GM12878 (cell line): Measurements from ENCODE around the gene GALNT9. TPM values are rescaled to one million over a fixed set of nuclear protein-coding genes. Genes with fewer than 3 reads are reported as not detected.

ENCODE experiments used
- ATAC-seq: fragments of 200-7000 bp; cut with Tn5 transposase; 3 replicates; pipeline ENCODE4 v1.9.1; 2020; ENCODE audit warnings: mild to moderate bottlenecking, moderate library complexity
- BruUV-seq: library from RNA; stranded (reverse); fragments of 400-500 nt; replicated peaks from 2 replicates; lab custom pipeline; 2021; lab: Mats Ljungman, UMichigan
- CTCF ChIA-PET: fragments of 300-600 bp; sonication (Branson Sonifier 250); formaldehyde crosslinking; extraction: SDS; loops from one replicate; lab custom pipeline; 2021; ENCODE audit warnings: inconsistent platforms; lab: Yijun Ruan, JAX
- POLR2A ChIA-PET: fragments of 350-600 bp; formaldehyde crosslinking; extraction: SDS; loops from one replicate; lab custom pipeline; 2021; ENCODE audit warnings: inconsistent platforms; lab: Charles Lee
- RAD21 ChIA-PET: fragments of 300-600 bp; sonication (Branson Sonifier 250); formaldehyde crosslinking; loops from one replicate; lab custom pipeline; 2023; ENCODE audit warnings: antibody characterized with exemption; ENCODE audit not compliant: unreplicated experiment; lab: Charles Lee
- SMC1A ChIA-PET: fragments of 300-600 bp; sonication (Branson Sonifier 250); formaldehyde crosslinking; loops from one replicate; lab custom pipeline; 2023; ENCODE audit not compliant: unreplicated experiment, uncharacterized antibody; lab: Charles Lee
- DNase-seq: peaks from one replicate; pipeline ENCODE4 v3.0.0-alpha.2; 2011; ENCODE audit warnings: low read depth, low spot score
- FAIRE-seq: peaks from 3 replicates; lab custom pipeline; 2011; peaks lifted over from hg19 to GRCh38; lab: Jason Lieb, UNC
- H2AFZ ChIP-seq: 2 replicates; pipeline ENCODE4 v1.6.0; 2011; ENCODE audit warnings: low read depth, low read length, control low read depth; ENCODE audit not compliant: control insufficient read depth
- H3K27ac ChIP-seq: 2 replicates; pipeline ENCODE4 v1.5.1; 2011; ENCODE audit warnings: control low read depth; ENCODE audit not compliant: control insufficient read depth, insufficient read depth
- H3K27me3 ChIP-seq, 2 experiments: replicated peaks in 1 of 2; 2 replicates each; pipeline versions ENCODE4 v1.6.0 to v1.6.1; 2011; ENCODE audit warnings: low read length in 1 of 2; ENCODE audit not compliant: control insufficient read depth in 2 of 2, insufficient read depth in 2 of 2
- H3K36me3 ChIP-seq, 2 experiments: 2 replicates each; pipeline ENCODE4 v1.5.1; 2011; ENCODE audit warnings: low read length in 1 of 2; ENCODE audit not compliant: control insufficient read depth in 2 of 2, insufficient read depth in 2 of 2
- H3K4me1 ChIP-seq: 2 replicates; pipeline ENCODE4 v1.6.1; 2011; ENCODE audit warnings: mild to moderate bottlenecking, low read length, moderate library complexity, mixed read lengths; ENCODE audit not compliant: control insufficient read depth, insufficient read depth
- H3K4me2 ChIP-seq: 2 replicates; pipeline ENCODE4 v1.6.0; 2011; ENCODE audit warnings: control low read depth; ENCODE audit not compliant: control insufficient read depth, insufficient read depth
- H3K4me3 ChIP-seq: fragments of 200-600 bp; sonication (generic); 2 replicates; pipeline ENCODE4 v1.5.1; 2016
- H3K79me2 ChIP-seq: 2 replicates; pipeline ENCODE4 v1.6.0; 2011; ENCODE audit warnings: low read length; ENCODE audit not compliant: control insufficient read depth, insufficient read depth
- H3K9ac ChIP-seq: 2 replicates; pipeline ENCODE4 v1.8.0; 2011; ENCODE audit warnings: low read length, control low read depth, mixed read lengths; ENCODE audit not compliant: control insufficient read depth, insufficient read depth
- H3K9me3 ChIP-seq: replicated peaks from 3 replicates; pipeline ENCODE4 v1.5.1; 2011; ENCODE audit warnings: mild to moderate bottlenecking, low read length; ENCODE audit not compliant: control insufficient read depth, insufficient read depth
- H4K20me1 ChIP-seq: 2 replicates; pipeline ENCODE4 v1.6.0; 2011; ENCODE audit not compliant: control insufficient read depth, insufficient read depth
- ATF3 ChIP-seq: IDR thresholded peaks from 2 replicates; pipeline ENCODE4 v1.6.1; 2011; ENCODE audit warnings: low read depth, mild to moderate bottlenecking, low read length, moderate library complexity, borderline replicate concordance; ENCODE audit errors: extremely low read depth
- BCL3 ChIP-seq: IDR thresholded peaks from 2 replicates; pipeline ENCODE4 v1.6.1; 2011; ENCODE audit warnings: borderline replicate concordance, low read depth, mild to moderate bottlenecking, moderate library complexity, low read length; ENCODE audit not compliant: insufficient read depth, poor library complexity, severe bottlenecking
- CBFB ChIP-seq: IDR thresholded peaks from 2 replicates; pipeline ENCODE4 v1.6.1; 2016; ENCODE audit warnings: antibody characterized with exemption, low read depth
- CEBPZ ChIP-seq: fragments of 150-350 bp; IDR thresholded peaks from 2 replicates; pipeline ENCODE4 v1.6.1; 2016; ENCODE audit warnings: low read depth, low read length
- ESRRA ChIP-seq: IDR thresholded peaks from 2 replicates; pipeline ENCODE4 v1.6.1; 2012; ENCODE audit warnings: mild to moderate bottlenecking, low read length, improper control_type of control experiment
- EZH2 ChIP-seq: IDR thresholded peaks from 2 replicates; pipeline ENCODE4 v1.6.1; 2012; ENCODE audit warnings: low read depth, mild to moderate bottlenecking, control low read depth, inconsistent platforms, low read length, borderline replicate concordance; ENCODE audit not compliant: control insufficient read depth
- MAX ChIP-seq: IDR thresholded peaks from 2 replicates; pipeline ENCODE4 v1.6.1; 2012; ENCODE audit warnings: low read depth, low read length, improper control_type of control experiment
- MEF2A ChIP-seq: IDR thresholded peaks from 2 replicates; pipeline ENCODE4 v1.6.1; 2011; ENCODE audit warnings: low read depth, mild to moderate bottlenecking, low read length, moderate library complexity; ENCODE audit not compliant: insufficient read depth
- MTA3 ChIP-seq: IDR thresholded peaks from 2 replicates; pipeline ENCODE4 v1.6.1; 2012; ENCODE audit warnings: low read length, inconsistent platforms, borderline replicate concordance
- PKNOX1 ChIP-seq: fragments of 450-650 bp; IDR thresholded peaks from 2 replicates; pipeline ENCODE4 v1.6.1; 2016; ENCODE audit warnings: mild to moderate bottlenecking
- RAD51 ChIP-seq: fragments of 450-650 bp; IDR thresholded peaks from 2 replicates; pipeline ENCODE4 v1.6.1; 2016; ENCODE audit warnings: moderate library complexity, mild to moderate bottlenecking, inconsistent platforms
- RFX5 ChIP-seq: IDR thresholded peaks from 2 replicates; pipeline ENCODE4 v1.6.1; 2011; ENCODE audit warnings: low read depth, low read length, improper control_type of control experiment
- ZBTB4 ChIP-seq: fragments of 450-650 bp; formaldehyde crosslinking; IDR thresholded peaks from 2 replicates; pipeline ENCODE4 v1.4.0; 2022; ENCODE audit warnings: mild to moderate bottlenecking, moderate library complexity
- WGBS: methylation state at CpG from one replicate; pipeline ENCODE4 v1.1.6; 2016; ENCODE audit warnings: low lambda C conversion rate; ENCODE audit not compliant: insufficient replicate concordance, insufficient coverage; ENCODE audit errors: missing lambda C conversion rate; 5-methylcytosine and 5-hydroxymethylcytosine counted together
- in situ Hi-C: fragments of 300-500 bp; cut with MboI; formaldehyde crosslinking; loops from 9 replicates; pipeline ENCODE4 v1.14.3; 2018; ENCODE audit warnings: mixed read lengths
- intact Hi-C: fragments of 100-400 bp; cut with micrococcal nuclease; formaldehyde crosslinking; loops from one replicate; pipeline ENCODE4 v1.14.2; 2022; ENCODE audit not compliant: unreplicated experiment
- polyA plus RNA-seq, 11 experiments: library from polyadenylated mRNA; depleted of rRNA in 4 of 11; unstranded in 6 of 11; stranded (reverse) in 5 of 11; fragments of >200 nt; fragmentation: Nextera tagmentation in 4 of 11; fragmentation: Illumina TruSeq in 1 of 11; extraction: Ambion mirVana in 4 of 11; extraction: Trizol in 1 of 11; gene quantifications; 1 replicate in 1 of 11; 2 replicates in 10 of 11; pipeline versions ENCODE4 v1.2.1 to v1.2.3, GENCODE V29; 2011 to 2016; ENCODE audit warnings: inconsistent platforms in 2 of 11, missing spikeins in 2 of 11, low read depth in 1 of 11
- total RNA-seq, 4 experiments: library from RNA; depleted of rRNA in 3 of 4; stranded (reverse); fragments of >200 nt in 3 of 4; fragmentation: Illumina TruSeq in 1 of 4; extraction: Trizol in 1 of 4; gene quantifications; 2 replicates each; pipeline versions ENCODE4 v1.2.1 to v1.2.3, GENCODE V29; 2013 to 2021

The GALNT9 gene
- total and polyA plus RNA-seq, 10 of the 15 experiments (the other 5 are each of a cell fraction or from before 2014, with no cell fraction given) = 0.04 TPM; not detected in 9

GRCh38 chr12:132181570-132182200 is 147.7 kb downstream of the GALNT9 start:
- Histone ChIP-seq H3K9ac (no peak overlapping the region), H3K27me3 (peaks cover 0 to 2% of the 10 kb centered on the region in 2 experiments; a peak in 2 of 4 replicates), H2AFZ (no peak overlapping the region), H3K36me3 (no peaks in the 10 kb centered on the region), H3K4me2 (no peak overlapping the region), H3K4me3 (no peak overlapping the region), H3K4me1 (peaks cover 2% of the 10 kb centered on the region; the same call in 1 of the 2 replicates), H4K20me1 (no peaks in the 10 kb centered on the region), H3K9me3 (no peaks in the 10 kb centered on the region), H3K79me2 (no peaks in the 10 kb centered on the region), H3K27ac (no peak overlapping the region)
- 72% methylated on average over 22 of the region's 33 CpGs for WGBS
- POLR2A ChIA-PET = no interaction called here
- SMC1A ChIA-PET = no interaction called here
- intact Hi-C loops (no loop called here), in situ Hi-C loops (no loop called here)
- no peak for DNase-seq
- no TSS peak for BruUV-seq
- RAD21 ChIA-PET = no interaction called here
- no peak for ATAC-seq
- FAIRE-seq = no peak
- CTCF ChIA-PET = no interaction called here
- TF ChIP-seq EZH2 = no peak
- TF ChIP-seq ATF3 = no peak
- TF ChIP-seq CEBPZ = no peak
- TF ChIP-seq MEF2A = no peak
- TF ChIP-seq ESRRA = no peak
- no peak for TF ChIP-seq MTA3
- no peak for TF ChIP-seq MAX
- no peak for TF ChIP-seq RAD51
- TF ChIP-seq CBFB = no peak
- TF ChIP-seq RFX5 = no peak
- no peak for TF ChIP-seq BCL3
- no peak for TF ChIP-seq ZBTB4
- no peak for TF ChIP-seq PKNOX1
